OCI-LY7 (cell line): ENCODE measurements around the gene RET. TPM values are rescaled to one million over a fixed set of nuclear protein-coding genes. Genes with fewer than 3 reads are reported as not detected.

Experiments
- BruUV-seq: library from RNA; stranded (reverse); fragments of 400-500 nt; replicated peaks from 2 replicates; lab custom pipeline; 2021; lab: Mats Ljungman, UMichigan
- CTCF ChIA-PET: fragments of 300-600 bp; sonication (Branson Sonifier 250); formaldehyde crosslinking; loops from one replicate; lab custom pipeline; 2022; ENCODE audit warnings: antibody characterized with exemption; ENCODE audit not compliant: unreplicated experiment; lab: Charles Lee
- POLR2A ChIA-PET: fragments of 300-600 bp; sonication (Branson Sonifier 250); formaldehyde crosslinking; loops from one replicate; lab custom pipeline; 2022; ENCODE audit warnings: antibody characterized with exemption; lab: Charles Lee
- DNase-seq: peaks from one replicate; pipeline ENCODE4 v3.0.0-alpha.2; 2015; ENCODE audit warnings: low spot score
- H2AFZ ChIP-seq: fragments of 200-600 bp; sonication (generic), shearing (Covaris generic); 2 replicates; pipeline ENCODE4 v1.6.1; 2014; ENCODE audit warnings: mild to moderate bottlenecking, antibody characterized with exemption, low read length, moderate library complexity
- H3K27ac ChIP-seq: fragments of 200-600 bp; sonication (generic); 2 replicates; pipeline ENCODE4 v1.5.1; 2014; ENCODE audit warnings: mixed run types, low read depth, mild to moderate bottlenecking, moderate library complexity, low read length, inconsistent platforms; ENCODE audit not compliant: poor library complexity, severe bottlenecking
- H3K36me3 ChIP-seq: fragments of 200-600 bp; sonication (generic); 2 replicates; pipeline ENCODE4 v1.6.1; 2014; ENCODE audit warnings: mild to moderate bottlenecking, antibody characterized with exemption, low read length, moderate library complexity, mixed read lengths; ENCODE audit not compliant: insufficient read depth
- H3K4me1 ChIP-seq: fragments of 200-600 bp; sonication (generic); 2 replicates; pipeline ENCODE4 v1.5.1; 2014; ENCODE audit warnings: mild to moderate bottlenecking, low read length; ENCODE audit not compliant: insufficient read depth, poor library complexity, severe bottlenecking
- H3K4me2 ChIP-seq: fragments of 200-600 bp; sonication (generic); 2 replicates; pipeline ENCODE4 v1.6.1; 2014; ENCODE audit warnings: mild to moderate bottlenecking, low read length
- H3K4me3 ChIP-seq: fragments of 200-600 bp; sonication (generic); 2 replicates; pipeline ENCODE4 v1.5.1; 2014; ENCODE audit warnings: mild to moderate bottlenecking, low read depth, low read length; ENCODE audit not compliant: poor library complexity, severe bottlenecking
- H3K79me2 ChIP-seq: fragments of 200-600 bp; sonication (generic); 2 replicates; pipeline ENCODE4 v1.6.1; 2016; ENCODE audit warnings: low read depth, mild to moderate bottlenecking, low read length, moderate library complexity, mixed read lengths; ENCODE audit not compliant: insufficient read depth
- H3K9me2 ChIP-seq: fragments of 200-600 bp; sonication (generic); 2 replicates; pipeline ENCODE4 v1.6.1; 2016; ENCODE audit warnings: mild to moderate bottlenecking, low read length, mixed read lengths; ENCODE audit not compliant: insufficient read depth
- H3K9me3 ChIP-seq: fragments of 200-600 bp; sonication (generic); 2 replicates; pipeline ENCODE4 v1.6.1; 2014; ENCODE audit warnings: mild to moderate bottlenecking, mixed run types, low read length, mixed read lengths
- H4K20me1 ChIP-seq: fragments of 200-600 bp; sonication (generic); 2 replicates; pipeline ENCODE4 v1.6.1; 2014; ENCODE audit warnings: mild to moderate bottlenecking, antibody characterized with exemption, low read length, moderate library complexity, mixed read lengths; ENCODE audit not compliant: insufficient read depth
- EZH2phosphoT487 ChIP-seq: fragments of 200-600 bp; sonication (generic); IDR thresholded peaks from 2 replicates; pipeline ENCODE4 v1.6.1; 2018; ENCODE audit warnings: low read depth, borderline replicate concordance, mild to moderate bottlenecking, mixed run types, antibody characterized with exemption, low read length, moderate library complexity, mixed read lengths
- intact Hi-C: fragments of 100-400 bp; cut with micrococcal nuclease; formaldehyde crosslinking; loops from one replicate; pipeline ENCODE4 v1.10.0; 2022; ENCODE audit not compliant: unreplicated experiment
- total RNA-seq, 2 experiments: library from RNA; depleted of rRNA in 1 of 2; stranded (reverse); fragments of >200 nt in 1 of 2; shearing (Covaris generic) in 1 of 2; gene quantifications; 2 replicates each; pipeline ENCODE4 v1.2.3, GENCODE V29; 2014 to 2022
- TF ChIP-seq, protein P1 (sequence below): fragments of 200-600 bp; sonication (generic); conservative IDR thresholded peaks from 2 replicates; pipeline ENCODE4 v1.5.1; 2014; ENCODE audit warnings: mild to moderate bottlenecking, antibody characterized with exemption, low read length, moderate library complexity, mixed read lengths

Gene RET
- total RNA-seq, 2 experiments from 2014 or later = 0.06 TPM; not detected in 1

DNA sequence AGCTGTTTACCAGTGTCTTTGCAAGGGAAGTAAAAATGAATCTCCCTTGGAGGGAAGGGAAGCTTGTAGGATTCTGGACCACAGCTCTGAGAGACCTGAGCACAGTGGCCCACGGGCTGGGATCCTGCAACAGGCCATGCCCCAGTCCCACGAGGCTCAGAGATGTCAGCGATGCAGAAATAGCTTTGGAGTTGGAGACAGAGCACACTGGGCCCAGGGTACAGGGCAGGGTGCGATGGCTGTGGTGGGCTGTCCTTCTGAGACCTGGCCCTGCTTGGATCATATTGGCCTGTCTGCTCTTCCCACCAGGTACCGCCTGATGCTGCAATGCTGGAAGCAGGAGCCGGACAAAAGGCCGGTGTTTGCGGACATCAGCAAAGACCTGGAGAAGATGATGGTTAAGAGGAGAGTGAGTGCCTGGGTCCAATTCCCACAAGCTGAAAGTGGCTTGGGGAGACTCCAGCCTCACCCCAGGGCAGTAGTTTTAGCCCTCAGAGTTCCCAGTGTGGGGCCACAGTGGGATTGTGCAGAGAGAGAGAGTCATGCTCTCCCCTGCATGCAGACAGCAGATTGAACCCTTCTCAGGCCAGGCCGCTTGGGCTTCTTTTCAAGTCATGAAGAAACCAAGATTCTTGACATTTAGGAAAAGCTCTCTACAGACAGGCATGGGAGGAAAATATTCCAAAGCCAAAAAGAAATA lies 47.9 kb downstream of the RET start:
- intact Hi-C loops = no loop called here
- DNase-seq = no peak
- H3K27ac ChIP-seq = no peak overlapping the region
- POLR2A ChIA-PET = interaction anchor here (2.1 kb wide), 1 partner anchor 14 kb away, joined by 6 read pairs; the partner anchor contains the start of gene CSGALNACT2
- H4K20me1 ChIP-seq = no peaks in the 10 kb centered on the region
- CTCF ChIA-PET = no interaction called here
- no peak overlapping the region for H3K4me3 ChIP-seq
- H3K4me1 ChIP-seq = peaks cover 51% of the 10 kb centered on the region
- TF ChIP-seq, protein P1, sequence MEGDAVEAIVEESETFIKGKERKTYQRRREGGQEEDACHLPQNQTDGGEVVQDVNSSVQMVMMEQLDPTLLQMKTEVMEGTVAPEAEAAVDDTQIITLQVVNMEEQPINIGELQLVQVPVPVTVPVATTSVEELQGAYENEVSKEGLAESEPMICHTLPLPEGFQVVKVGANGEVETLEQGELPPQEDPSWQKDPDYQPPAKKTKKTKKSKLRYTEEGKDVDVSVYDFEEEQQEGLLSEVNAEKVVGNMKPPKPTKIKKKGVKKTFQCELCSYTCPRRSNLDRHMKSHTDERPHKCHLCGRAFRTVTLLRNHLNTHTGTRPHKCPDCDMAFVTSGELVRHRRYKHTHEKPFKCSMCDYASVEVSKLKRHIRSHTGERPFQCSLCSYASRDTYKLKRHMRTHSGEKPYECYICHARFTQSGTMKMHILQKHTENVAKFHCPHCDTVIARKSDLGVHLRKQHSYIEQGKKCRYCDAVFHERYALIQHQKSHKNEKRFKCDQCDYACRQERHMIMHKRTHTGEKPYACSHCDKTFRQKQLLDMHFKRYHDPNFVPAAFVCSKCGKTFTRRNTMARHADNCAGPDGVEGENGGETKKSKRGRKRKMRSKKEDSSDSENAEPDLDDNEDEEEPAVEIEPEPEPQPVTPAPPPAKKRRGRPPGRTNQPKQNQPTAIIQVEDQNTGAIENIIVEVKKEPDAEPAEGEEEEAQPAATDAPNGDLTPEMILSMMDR = no peak
- TF ChIP-seq EZH2phosphoT487 = no peak
- no peaks in the 10 kb centered on the region for H3K9me3 ChIP-seq
- no peak overlapping the region for H2AFZ ChIP-seq
- no peaks in the 10 kb centered on the region for H3K79me2 ChIP-seq
- no peaks in the 10 kb centered on the region for H3K9me2 ChIP-seq
- BruUV-seq = no TSS peak
- H3K4me2 ChIP-seq = no peak overlapping the region
- H3K36me3 ChIP-seq = no peaks in the 10 kb centered on the region

DNA sequence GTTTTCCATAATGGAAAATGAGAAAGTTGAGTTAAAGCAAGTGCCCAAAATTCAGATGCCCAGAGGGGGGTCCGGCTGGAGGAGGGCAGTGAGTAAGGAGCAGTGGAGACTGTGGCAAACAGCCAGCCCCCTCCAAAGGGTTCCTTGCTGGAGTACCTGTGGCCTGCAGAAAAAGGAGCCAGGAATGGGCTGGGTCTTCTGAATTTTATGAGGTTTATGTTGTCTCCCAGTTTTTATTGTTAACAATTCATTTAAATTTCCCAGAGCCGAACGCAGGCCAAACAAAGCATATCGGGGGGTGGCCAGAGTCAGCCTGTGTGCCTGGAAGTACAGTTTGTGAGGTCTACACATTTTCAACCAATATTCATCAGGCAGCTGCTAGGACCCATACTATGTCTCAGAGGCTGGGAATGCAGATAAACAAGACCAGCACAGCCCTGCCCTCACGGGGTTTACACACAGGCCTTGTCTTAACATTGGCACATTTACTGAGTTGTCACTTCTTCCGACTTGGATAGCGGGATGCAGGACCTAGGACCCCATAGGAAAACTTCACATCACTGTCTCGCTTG lies 48.5 kb downstream of the RET start:
- intact Hi-C loops = no loop called here

More for the DNA sequence above, 48.5 kb downstream of the RET start:
- Histone ChIP-seq H3K9me2 (no peaks in the 10 kb centered on the region), H3K4me1 (peaks cover 53% of the 10 kb centered on the region), H3K36me3 (no peaks in the 10 kb centered on the region), H3K4me3 (no peak overlapping the region), H3K9me3 (no peaks in the 10 kb centered on the region), H3K4me2 (no peak overlapping the region), H3K27ac (no peak overlapping the region), H4K20me1 (no peaks in the 10 kb centered on the region), H3K79me2 (no peaks in the 10 kb centered on the region), H2AFZ (no peak overlapping the region)
- no peak for DNase-seq
- BruUV-seq = no TSS peak
- CTCF ChIA-PET = no interaction called here
- POLR2A ChIA-PET = no interaction called here
- TF ChIP-seq, protein P1 = no peak
- TF ChIP-seq EZH2phosphoT487 = no peak
